ENCODE results near the gene DCC.

DNA sequence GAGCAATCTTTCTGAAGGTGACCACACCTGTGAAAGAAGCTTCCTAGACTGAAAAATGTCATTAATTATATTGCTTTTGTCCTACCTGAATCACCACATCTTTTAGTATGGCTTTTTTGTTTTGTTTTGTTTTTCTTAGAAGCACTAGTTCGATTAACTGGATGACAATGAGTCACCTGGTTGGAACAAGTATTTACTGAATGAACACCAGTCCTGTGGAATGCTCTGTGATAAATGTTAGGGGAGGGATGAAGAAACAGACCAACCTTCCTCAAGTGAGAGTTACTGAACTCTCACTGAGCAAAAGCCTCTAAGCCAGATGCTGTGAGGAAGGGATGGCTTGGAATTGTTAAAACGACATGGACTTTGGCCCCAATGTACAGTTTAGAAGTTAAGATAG, 26.8 kb upstream of the DCC start:
- TF ChIP-seq CTCF (IDR thresholded peaks at IDR 0.05) (no peak), FOXP1 (CRISPR knock-in tag; IDR thresholded peaks at IDR 0.05; ENCODE audit: borderline replicate concordance) (no peak), SOX15 (CRISPR knock-in tag; IDR thresholded peaks at IDR 0.05) (no peak), ZNF121 (CRISPR knock-in tag; IDR thresholded peaks at IDR 0.05) (no peak)
- TF ChIP-seq, protein P1, sequence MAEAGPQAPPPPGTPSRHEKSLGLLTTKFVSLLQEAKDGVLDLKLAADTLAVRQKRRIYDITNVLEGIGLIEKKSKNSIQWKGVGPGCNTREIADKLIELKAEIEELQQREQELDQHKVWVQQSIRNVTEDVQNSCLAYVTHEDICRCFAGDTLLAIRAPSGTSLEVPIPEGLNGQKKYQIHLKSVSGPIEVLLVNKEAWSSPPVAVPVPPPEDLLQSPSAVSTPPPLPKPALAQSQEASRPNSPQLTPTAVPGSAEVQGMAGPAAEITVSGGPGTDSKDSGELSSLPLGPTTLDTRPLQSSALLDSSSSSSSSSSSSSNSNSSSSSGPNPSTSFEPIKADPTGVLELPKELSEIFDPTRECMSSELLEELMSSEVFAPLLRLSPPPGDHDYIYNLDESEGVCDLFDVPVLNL (CRISPR knock-in tag; IDR thresholded peaks at IDR 0.05; ENCODE audit: borderline replicate concordance, low read depth) = no peak
